ENCODE measurements around the gene LAMA3.

DNA sequence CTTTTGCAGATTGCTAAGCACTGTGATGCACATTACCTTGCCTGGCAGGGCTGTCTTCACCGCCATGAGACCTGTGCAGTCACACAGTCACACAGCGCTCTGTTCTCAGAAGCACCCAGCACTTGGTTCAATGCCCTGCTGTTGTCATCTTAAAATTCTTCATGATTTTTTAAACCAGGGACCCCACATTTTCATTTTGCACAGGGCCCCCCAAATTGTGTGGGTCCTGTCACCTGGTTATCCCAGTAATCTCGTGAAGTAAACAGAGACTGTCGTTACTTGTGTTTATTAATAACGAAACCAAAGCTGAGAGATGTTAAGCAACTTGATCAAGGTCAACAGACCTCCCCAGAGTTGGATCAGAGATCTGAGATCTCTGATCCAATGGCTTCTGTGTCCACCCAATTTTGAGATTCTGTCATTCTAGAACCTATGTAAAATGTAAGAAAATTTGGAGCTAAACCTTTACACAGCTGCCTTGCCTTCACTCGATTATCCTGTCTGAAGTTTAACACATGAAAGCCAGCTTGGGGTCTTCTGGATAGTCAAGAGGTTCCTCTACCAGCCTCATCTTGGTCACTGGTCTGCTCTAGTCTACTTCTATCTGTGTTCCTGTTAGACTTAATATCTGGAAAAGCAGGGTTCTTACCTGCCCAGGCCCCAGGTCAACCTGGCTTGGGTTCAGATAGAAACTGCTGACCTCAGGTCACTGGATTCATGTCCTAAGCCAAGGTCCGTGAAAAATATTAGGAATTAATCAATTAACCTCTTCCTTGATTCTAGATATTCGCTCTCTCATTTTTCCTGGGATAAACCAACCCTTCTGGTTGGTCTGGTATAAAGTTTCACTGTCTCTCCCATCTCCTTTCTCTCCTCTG, 311.6 kb downstream of the LAMA3 start:
- TF ChIP-seq, protein P1, sequence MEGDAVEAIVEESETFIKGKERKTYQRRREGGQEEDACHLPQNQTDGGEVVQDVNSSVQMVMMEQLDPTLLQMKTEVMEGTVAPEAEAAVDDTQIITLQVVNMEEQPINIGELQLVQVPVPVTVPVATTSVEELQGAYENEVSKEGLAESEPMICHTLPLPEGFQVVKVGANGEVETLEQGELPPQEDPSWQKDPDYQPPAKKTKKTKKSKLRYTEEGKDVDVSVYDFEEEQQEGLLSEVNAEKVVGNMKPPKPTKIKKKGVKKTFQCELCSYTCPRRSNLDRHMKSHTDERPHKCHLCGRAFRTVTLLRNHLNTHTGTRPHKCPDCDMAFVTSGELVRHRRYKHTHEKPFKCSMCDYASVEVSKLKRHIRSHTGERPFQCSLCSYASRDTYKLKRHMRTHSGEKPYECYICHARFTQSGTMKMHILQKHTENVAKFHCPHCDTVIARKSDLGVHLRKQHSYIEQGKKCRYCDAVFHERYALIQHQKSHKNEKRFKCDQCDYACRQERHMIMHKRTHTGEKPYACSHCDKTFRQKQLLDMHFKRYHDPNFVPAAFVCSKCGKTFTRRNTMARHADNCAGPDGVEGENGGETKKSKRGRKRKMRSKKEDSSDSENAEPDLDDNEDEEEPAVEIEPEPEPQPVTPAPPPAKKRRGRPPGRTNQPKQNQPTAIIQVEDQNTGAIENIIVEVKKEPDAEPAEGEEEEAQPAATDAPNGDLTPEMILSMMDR (IDR thresholded peaks at IDR 0.05) = no peak
- TF ChIP-seq EP300 (IDR thresholded peaks at IDR 0.05) (no peak), POLR2A (IDR thresholded peaks at IDR 0.05) (no peak)

Data from tibial nerve (tissue), 4 donors.